ENCODE data around the gene OPN3.

- TF ChIP-seq, protein P1, sequence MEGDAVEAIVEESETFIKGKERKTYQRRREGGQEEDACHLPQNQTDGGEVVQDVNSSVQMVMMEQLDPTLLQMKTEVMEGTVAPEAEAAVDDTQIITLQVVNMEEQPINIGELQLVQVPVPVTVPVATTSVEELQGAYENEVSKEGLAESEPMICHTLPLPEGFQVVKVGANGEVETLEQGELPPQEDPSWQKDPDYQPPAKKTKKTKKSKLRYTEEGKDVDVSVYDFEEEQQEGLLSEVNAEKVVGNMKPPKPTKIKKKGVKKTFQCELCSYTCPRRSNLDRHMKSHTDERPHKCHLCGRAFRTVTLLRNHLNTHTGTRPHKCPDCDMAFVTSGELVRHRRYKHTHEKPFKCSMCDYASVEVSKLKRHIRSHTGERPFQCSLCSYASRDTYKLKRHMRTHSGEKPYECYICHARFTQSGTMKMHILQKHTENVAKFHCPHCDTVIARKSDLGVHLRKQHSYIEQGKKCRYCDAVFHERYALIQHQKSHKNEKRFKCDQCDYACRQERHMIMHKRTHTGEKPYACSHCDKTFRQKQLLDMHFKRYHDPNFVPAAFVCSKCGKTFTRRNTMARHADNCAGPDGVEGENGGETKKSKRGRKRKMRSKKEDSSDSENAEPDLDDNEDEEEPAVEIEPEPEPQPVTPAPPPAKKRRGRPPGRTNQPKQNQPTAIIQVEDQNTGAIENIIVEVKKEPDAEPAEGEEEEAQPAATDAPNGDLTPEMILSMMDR (IDR thresholded peaks at IDR 0.05): no peak
- TF ChIP-seq POLR2A (IDR thresholded peaks at IDR 0.05): no peak
Observed at GRCh38 chr1:241658081-241658793, 18.1 kb upstream of the OPN3 start.
